ENCODE results near the gene ESRRA.

ESRRA gene

DNA sequence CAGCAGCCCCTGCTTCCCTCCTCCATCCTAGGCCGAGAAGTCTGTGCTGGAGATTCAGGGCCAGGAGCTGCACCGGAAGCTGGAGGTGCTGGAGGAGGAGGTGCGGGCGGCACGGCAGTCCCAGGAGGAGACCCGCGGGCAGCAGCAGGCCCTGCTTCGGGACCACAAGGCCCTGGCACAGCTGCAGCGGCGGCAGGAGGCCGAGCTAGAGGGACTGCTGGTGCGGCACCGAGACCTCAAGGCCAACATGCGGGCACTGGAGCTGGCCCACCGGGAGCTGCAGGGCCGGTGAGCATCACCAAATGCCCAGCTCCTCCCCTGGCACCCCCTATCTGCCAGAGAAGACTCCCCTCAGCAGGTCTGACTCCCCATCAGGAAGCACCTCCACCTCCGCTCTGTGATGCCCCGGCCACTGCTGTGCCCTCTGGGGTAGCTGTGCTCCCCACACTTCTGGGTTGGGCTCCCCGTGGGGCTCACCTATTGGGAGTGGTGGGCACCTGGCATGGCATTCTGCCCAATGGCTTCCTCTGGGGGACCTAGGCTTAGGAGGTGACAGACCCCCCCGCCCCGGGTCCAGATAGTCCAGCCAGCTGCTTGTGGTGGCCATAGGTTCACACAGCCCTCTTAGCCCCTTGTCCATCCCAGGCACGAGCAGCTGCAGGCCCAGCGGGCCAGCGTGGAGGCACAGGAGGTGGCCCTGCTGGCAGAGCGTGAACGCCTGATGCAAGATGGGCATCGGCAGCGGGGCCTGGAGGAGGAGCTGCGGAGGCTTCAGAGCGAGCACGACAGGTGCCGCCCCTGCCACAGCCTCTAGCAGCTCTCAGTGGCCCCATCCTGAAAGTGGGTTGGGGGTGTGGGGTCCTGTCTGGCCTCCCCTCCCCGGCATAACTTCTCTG, 47.0 kb downstream of the ESRRA start:
- no peak for DNase-seq (ENCODE audit: low spot score)

DNA sequence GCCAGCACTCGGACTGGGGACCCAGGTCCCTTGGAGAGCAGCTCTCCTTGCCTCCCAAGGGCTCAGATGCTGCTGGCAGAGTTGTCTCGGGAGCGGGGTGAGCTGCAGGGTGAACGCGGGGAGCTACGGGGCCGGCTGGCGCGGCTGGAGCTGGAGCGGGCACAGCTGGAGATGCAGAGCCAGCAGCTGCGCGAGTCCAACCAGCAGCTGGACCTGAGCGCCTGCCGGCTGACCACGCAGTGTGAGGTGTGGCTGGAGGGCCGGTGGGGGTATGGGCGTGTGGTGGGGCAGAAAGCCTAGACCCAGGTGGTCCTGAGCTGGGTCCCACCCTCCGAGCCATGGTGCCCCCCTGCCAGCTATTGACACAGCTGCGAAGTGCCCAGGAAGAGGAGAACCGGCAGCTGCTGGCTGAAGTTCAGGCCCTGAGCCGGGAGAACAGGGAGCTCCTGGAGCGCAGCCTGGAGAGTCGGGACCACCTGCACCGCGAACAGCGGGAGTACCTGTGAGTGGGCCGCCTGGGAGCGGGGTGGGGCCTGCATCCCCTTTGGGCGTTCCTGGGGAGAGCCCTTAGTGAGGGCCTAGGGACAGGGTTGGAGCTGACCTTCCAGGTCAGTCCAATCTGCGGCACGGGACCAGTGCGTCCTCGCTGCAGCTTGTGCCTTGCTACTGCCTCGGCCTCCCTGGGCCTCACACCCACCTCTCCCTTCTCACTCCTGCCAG, 47.8 kb downstream of the ESRRA start:
- no peak for DNase-seq (ENCODE audit: low spot score)

DNA sequence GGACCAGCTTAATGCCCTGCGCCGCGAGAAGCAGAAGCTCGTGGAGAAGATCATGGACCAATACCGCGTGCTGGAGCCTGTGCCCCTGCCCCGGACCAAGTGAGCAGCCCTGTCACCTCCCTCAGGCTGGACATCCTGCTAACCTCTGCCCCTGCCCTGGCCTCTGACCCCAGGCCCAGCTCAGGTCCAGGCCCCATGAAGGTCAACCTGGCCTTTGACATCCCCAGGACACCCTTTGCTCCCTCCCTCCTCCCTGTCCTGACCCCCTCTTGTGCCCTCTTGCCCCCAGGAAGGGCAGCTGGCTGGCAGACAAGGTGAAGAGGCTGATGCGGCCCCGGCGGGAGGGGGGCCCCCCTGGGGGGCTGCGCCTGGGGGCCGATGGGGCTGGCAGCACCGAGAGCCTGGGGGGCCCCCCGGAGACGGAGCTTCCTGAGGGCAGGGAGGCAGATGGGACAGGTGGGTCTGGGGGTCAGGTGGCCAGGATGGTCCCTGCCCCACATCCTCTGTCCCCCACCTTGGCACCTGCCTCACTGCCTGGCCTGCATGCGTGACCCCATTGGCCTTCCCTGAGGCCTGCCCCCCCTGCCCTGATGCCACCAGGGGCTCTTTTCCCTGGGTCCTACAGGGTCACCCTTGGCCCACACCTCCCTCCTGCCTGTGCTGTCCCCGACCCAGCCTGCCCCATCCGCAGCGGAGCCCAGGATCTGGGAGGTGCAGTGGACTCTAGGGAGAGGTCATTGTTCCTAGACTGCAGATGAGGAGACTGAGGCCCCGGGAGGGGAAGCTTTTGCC, 48.6 kb downstream of the ESRRA start:
- no peak for DNase-seq (ENCODE audit: low spot score)

DNA sequence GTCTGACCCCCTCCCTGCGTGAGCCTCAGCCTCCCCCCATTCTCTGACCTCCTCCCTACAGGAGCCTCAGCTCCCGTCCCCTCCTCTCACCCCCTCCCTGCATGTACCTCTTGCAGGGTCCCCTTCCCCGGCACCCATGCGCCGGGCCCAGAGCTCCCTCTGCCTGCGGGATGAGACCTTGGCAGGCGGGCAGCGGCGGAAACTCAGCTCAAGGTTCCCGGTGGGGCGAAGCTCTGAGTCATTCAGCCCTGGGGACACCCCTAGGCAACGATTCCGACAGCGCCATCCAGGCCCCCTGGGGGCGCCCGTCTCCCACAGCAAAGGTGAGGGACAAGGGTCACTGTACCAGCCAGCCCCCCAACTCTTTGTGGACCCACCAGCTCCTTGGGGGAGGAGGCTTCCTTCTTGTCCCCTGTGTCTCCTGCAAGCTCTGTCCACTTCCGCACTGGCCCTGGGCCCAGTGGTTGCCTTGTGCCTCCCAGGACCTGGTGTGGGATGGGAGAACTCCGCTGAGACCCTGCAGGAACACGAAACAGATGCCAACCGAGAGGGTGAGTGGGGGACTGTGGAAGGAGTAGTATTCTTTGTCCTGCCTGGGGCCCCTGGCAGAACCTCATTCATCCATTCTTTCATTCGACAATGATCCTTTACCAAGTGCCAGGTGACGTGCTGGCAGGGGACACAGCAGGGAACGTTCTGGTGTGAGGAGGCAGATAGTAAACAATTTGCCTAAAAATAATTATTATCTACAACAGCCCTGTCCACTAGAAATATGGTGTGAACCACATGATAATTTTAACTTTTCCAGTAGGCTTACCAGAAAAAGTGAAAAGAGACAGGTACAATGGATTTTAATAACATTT, 50.0 kb downstream of the ESRRA start:
- no peak for DNase-seq (ENCODE audit: low spot score)

DNA sequence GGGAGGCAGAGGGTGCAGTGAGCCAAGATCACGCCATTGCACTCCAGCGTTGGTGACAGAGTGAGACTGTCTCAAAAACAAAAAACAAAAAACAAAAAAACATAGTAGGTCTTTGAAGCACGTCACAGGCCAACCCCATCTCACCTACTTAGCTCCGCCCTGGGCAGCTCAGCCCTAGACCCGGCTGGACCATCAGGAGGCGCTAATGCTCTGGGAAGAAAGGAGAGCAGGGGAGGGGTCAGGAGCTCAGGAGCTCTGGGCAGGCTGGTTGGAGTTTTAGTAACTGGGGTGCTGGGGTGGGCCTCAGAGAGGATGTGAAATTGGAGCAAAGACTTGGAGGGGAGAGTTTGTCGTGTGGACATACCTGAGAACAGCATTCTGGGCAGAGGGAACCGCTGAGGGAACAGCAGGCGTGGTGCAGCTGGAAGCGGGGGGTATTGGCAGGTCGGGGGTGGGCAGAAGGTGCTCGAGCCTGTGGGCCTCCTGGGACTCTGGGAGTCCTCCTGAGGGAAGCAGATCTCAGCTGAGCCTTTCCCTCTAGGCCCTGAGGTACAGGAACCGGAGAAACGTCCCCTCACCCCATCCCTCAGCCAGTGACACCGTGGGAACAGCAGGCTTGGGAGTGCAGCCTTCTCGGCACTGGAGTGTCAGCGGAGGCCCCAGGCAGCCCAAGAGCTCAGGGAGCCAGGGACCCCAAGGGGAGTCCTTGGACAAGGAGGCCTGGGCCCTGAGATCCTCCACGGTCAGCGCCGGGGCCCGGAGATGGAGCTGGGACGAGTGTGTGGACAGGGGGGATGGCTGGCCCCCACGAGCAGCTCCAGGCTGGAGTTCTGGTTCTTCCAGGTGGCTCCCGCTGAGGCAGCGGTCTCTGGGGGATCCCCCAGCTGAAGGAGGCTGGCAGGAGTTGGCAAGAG, 51.4 kb downstream of the ESRRA start:
- DNase-seq (ENCODE audit: low spot score): no peak

DNA sequence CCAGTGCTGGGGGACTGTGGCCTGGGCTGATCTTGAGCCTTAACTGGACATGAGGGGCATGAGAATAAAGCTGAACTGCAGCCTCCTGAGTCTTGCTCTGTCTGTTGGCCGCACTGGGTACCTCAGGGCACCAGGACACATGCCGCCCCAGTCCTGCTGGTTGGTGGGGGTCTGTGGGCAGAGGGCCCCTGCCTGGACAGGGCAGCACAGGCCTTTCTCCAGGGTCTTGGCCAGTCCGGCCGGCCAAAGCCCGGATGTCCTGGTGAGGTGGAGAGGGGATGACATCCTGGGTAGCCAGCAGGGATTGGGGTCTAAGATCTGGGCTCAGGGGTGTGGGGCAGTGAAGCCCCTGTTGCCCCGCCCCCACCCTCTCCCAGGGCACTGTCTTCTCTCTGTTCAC, 52.1 kb downstream of the ESRRA start:
- DNase-seq (ENCODE audit: low spot score): no peak

DNA sequence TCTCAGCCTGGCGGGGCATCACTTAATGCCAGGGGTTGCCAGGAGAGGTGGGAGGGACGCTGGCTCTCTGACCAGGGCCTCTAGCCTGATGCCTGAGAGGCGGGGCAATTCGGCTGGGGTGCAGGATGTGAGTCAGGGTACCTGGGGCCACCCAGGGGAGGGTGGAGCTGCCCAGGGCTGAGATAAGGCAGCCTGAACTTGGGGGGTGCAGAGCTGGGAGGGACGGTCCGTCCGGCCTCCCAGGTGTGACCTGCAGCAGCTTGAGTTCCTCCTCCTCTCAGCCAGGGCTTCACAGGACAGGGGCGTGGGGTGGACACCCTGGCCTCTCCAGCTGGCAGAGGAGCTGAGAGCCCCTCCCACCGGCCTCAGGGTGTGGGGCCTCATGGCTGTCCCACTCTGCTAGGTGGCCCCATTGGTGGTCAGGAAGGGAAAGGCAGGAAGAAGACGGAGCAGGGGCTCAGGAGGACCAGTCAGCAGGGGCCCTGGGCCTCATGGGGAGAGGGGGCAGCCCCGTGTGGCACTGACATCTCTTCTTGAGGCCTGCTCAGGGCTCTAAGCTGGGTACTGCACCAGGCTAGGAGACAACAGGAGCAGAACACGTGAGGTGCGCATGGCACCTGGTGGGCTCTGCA, 52.7 kb downstream of the ESRRA start:
- DNase-seq (ENCODE audit: low spot score): no peak

DNA sequence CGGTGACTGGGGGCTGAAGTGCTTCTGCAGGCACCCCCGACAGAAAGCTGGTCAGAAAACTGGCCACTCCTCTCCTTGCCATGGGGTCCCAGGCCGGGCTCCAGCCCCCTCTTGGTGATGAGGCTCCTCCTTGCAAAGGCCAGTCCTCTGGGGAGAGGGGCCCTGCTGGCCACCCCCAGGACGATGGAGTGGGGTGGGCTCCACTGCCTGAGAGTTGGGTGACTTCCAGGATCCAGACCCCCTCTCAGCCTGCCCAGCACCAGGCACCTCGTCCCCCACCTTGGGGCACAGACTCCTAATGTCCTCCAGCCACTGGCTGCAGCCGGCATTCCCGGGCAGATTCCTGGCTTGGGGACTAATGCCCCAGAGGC, 53.2 kb downstream of the ESRRA start:
- DNase-seq (ENCODE audit: low spot score): no peak

DNA sequence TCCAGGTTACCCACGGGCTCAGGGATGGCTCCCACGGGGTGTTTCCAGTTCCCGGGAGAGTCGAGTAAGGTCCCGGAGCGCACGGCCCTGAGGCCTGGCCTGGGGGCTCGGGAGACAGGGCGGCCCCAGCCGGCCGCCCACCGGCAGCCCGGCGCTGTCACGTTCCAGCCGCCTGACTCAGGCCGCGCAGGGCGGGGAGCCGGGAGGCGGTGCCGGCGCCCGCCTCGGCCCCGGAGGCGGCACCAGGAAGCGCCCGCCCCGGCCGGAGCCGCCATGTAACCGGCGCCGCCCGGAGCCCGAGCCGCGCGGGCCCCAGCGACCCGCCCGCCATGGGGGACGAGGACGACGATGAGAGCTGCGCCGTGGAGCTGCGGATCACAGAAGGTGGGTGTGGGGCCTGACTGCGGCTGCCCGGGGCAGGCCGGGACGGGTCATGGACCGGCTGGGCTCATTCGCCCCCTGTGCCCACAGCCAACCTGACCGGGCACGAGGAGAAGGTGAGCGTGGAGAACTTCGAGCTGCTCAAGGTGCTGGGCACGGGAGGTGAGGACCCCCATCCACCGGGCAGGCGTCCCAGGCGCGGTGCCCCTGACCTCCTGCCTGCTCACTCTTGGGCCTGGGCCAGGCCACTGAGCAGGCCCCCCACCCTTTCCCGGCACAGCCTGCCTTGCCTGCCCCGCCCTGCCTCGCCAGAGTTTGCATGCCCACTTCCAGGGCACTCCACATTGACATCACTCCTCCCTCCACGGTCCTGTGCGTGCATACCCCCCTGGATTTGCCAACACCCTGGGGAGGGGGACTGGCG, 53.8 kb downstream of the ESRRA start, which contains the start of gene RPS6KA4:
Gene RPS6KA4, plus strand, starts transcription at position 256 of the 805 bp plus-strand sequence. Its CDS starts 74 bp downstream, at position 330.
- DNase-seq (ENCODE audit: low spot score): peak; percentile 83

DNA sequence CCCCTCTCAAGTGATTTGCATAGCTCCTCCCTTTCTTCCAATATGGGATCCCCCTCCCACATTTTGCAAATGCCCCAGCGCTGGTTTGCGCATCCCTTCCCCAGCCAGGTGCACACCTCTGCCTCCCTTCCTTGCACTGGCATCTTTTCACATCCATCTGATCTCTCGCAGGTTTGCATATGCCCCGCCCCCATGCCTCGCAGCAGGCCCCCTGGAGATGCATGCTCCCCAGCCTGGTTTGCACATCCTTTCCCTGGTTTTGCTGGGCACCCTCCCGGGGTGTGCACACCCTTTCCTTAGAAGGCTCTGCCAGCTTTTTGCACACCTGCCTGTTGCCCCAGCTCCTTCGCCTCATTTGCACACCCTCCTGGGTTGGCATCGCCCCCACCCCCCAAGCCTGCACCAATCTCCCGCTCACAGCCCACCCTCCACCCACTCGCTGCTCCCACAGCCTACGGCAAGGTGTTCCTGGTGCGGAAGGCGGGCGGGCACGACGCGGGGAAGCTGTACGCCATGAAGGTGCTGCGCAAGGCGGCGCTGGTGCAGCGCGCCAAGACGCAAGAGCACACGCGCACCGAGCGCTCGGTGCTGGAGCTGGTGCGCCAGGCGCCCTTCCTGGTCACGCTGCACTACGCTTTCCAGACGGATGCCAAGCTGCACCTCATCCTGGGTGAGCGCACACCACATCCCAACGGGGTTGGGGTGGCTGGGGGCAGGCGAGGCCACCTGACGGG, 54.6 kb downstream of the ESRRA start:
- DNase-seq (ENCODE audit: low spot score): no peak

DNA sequence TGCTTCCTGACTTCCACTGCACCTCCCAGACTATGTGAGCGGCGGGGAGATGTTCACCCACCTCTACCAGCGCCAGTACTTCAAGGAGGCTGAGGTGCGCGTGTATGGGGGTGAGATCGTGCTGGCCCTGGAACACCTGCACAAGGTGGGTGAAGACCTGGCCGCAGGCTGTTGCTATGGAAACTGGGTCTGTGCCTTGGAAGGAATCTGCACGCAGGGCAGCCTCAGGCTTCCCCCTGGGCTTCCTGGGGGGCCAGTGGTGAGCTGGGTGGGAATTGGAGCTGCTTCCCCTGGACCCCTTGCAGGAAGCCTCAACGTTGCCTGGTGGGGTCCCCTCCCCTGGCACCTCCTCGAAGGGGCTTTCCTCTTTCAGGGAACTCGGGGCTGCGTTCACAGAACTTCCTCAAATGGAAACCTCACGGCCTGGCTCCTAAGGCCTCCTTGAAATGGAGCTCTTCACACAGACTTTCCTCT, 55.2 kb downstream of the ESRRA start:
- no peak for DNase-seq (ENCODE audit: low spot score)

DNA sequence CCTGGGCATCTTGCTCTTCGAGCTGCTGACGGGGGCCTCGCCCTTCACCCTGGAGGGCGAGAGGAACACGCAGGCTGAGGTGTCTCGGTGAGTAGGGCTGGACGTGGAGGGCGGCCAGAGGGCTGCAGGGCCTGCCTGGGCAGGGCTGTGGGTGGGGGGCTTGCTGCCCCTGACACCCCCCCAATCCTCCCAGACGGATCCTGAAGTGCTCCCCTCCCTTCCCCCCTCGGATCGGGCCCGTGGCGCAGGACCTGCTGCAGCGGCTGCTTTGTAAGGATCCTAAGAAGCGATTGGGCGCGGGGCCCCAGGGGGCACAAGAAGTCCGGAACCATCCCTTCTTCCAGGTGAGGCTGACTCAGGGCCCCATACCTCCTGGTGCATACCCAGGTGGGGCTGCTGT, 56.3 kb downstream of the ESRRA start:
- DNase-seq (ENCODE audit: low spot score): no peak

DNA sequence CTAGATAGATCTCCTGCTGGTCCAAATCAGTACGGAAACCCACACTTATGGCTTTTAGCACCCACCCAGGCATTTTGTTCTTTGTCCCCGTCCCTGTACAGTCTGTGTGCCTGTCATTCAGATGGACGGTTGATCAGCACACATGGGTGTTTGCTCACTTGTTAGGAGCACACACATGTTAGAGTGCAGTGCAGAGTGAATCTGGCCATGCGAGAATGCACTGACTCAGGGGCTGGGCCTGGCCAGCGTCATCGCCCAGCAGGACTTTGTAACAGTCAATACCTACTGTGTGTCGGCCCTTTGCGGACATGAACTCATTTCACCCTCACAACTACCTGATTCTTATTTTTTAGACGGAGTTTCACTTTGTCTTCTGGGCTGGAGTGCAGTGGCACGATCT, 57.0 kb downstream of the ESRRA start:
- no peak for DNase-seq (ENCODE audit: low spot score)

DNA sequence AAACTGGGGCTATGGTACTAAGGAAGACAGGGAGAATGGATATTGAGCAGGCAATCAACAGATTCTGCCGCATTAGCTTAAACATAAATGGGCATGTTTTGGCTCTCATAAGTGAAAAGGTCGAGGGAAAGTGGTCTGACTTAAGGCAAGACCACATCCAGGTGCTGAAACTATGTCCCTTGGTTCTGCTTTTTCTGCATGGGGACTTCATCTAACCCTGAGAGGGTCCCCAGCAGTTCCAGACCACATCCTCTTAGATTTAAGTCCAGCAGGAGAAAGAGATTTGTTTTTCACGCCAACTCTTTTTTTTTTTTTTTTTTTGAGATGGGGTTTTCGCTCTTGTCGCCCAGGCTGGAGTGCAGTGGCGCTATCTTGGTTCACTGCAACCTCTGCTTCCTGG, 59.1 kb downstream of the ESRRA start:
- no peak for DNase-seq (ENCODE audit: low spot score)

DNA sequence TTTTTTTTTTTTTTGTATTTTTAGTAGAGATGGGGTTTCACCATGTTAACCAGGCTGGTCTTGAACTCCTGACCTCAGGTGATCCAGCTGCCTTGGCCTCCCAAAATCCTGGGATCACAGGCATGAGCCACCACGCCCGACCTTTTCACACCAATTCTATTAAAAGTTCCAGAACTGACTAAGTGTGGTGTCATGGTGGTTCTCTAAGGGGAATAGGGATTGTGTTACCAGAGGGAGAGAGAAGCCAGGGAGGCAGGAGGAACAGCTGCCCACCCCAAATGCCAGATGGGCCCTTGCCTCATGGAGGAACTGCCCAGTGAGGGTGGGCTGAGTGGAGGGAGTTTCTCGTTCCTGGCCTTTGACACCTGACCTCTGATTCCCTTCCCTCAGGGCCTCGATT, 59.6 kb downstream of the ESRRA start:
- DNase-seq (ENCODE audit: low spot score): no peak
